OCI-LY7 (cell line): ENCODE data around the gene LUC7L. TPM values are rescaled to one million over a fixed set of nuclear protein-coding genes. Genes with fewer than 3 reads are reported as not detected.

ENCODE experiments used
- BruUV-seq: library from RNA; stranded (reverse); fragments of 400-500 nt; replicated peaks from 2 replicates; lab custom pipeline; 2021; lab: Mats Ljungman, UMichigan
- CTCF ChIA-PET: fragments of 300-600 bp; sonication (Branson Sonifier 250); formaldehyde crosslinking; loops from one replicate; lab custom pipeline; 2022; ENCODE audit warnings: antibody characterized with exemption; ENCODE audit not compliant: unreplicated experiment; lab: Charles Lee
- POLR2A ChIA-PET: fragments of 300-600 bp; sonication (Branson Sonifier 250); formaldehyde crosslinking; loops from one replicate; lab custom pipeline; 2022; ENCODE audit warnings: antibody characterized with exemption; lab: Charles Lee
- DNase-seq: peaks from one replicate; pipeline ENCODE4 v3.0.0-alpha.2; 2015; ENCODE audit warnings: low spot score
- H2AFZ ChIP-seq: fragments of 200-600 bp; sonication (generic), shearing (Covaris generic); 2 replicates; pipeline ENCODE4 v1.6.1; 2014; ENCODE audit warnings: mild to moderate bottlenecking, antibody characterized with exemption, low read length, moderate library complexity
- H3K27ac ChIP-seq: fragments of 200-600 bp; sonication (generic); 2 replicates; pipeline ENCODE4 v1.5.1; 2014; ENCODE audit warnings: mixed run types, low read depth, mild to moderate bottlenecking, moderate library complexity, low read length, inconsistent platforms; ENCODE audit not compliant: poor library complexity, severe bottlenecking
- H3K36me3 ChIP-seq: fragments of 200-600 bp; sonication (generic); 2 replicates; pipeline ENCODE4 v1.6.1; 2014; ENCODE audit warnings: mild to moderate bottlenecking, antibody characterized with exemption, low read length, moderate library complexity, mixed read lengths; ENCODE audit not compliant: insufficient read depth
- H3K4me1 ChIP-seq: fragments of 200-600 bp; sonication (generic); 2 replicates; pipeline ENCODE4 v1.5.1; 2014; ENCODE audit warnings: mild to moderate bottlenecking, low read length; ENCODE audit not compliant: insufficient read depth, poor library complexity, severe bottlenecking
- H3K4me2 ChIP-seq: fragments of 200-600 bp; sonication (generic); 2 replicates; pipeline ENCODE4 v1.6.1; 2014; ENCODE audit warnings: mild to moderate bottlenecking, low read length
- H3K4me3 ChIP-seq: fragments of 200-600 bp; sonication (generic); 2 replicates; pipeline ENCODE4 v1.5.1; 2014; ENCODE audit warnings: mild to moderate bottlenecking, low read depth, low read length; ENCODE audit not compliant: poor library complexity, severe bottlenecking
- H3K79me2 ChIP-seq: fragments of 200-600 bp; sonication (generic); 2 replicates; pipeline ENCODE4 v1.6.1; 2016; ENCODE audit warnings: low read depth, mild to moderate bottlenecking, low read length, moderate library complexity, mixed read lengths; ENCODE audit not compliant: insufficient read depth
- H3K9me2 ChIP-seq: fragments of 200-600 bp; sonication (generic); 2 replicates; pipeline ENCODE4 v1.6.1; 2016; ENCODE audit warnings: mild to moderate bottlenecking, low read length, mixed read lengths; ENCODE audit not compliant: insufficient read depth
- H3K9me3 ChIP-seq: fragments of 200-600 bp; sonication (generic); 2 replicates; pipeline ENCODE4 v1.6.1; 2014; ENCODE audit warnings: mild to moderate bottlenecking, mixed run types, low read length, mixed read lengths
- H4K20me1 ChIP-seq: fragments of 200-600 bp; sonication (generic); 2 replicates; pipeline ENCODE4 v1.6.1; 2014; ENCODE audit warnings: mild to moderate bottlenecking, antibody characterized with exemption, low read length, moderate library complexity, mixed read lengths; ENCODE audit not compliant: insufficient read depth
- EZH2phosphoT487 ChIP-seq: fragments of 200-600 bp; sonication (generic); IDR thresholded peaks from 2 replicates; pipeline ENCODE4 v1.6.1; 2018; ENCODE audit warnings: low read depth, borderline replicate concordance, mild to moderate bottlenecking, mixed run types, antibody characterized with exemption, low read length, moderate library complexity, mixed read lengths
- intact Hi-C: fragments of 100-400 bp; cut with micrococcal nuclease; formaldehyde crosslinking; loops from one replicate; pipeline ENCODE4 v1.10.0; 2022; ENCODE audit not compliant: unreplicated experiment
- total RNA-seq, 2 experiments: library from RNA; depleted of rRNA in 1 of 2; stranded (reverse); fragments of >200 nt in 1 of 2; shearing (Covaris generic) in 1 of 2; gene quantifications; 2 replicates each; pipeline ENCODE4 v1.2.3, GENCODE V29; 2014 to 2022
- TF ChIP-seq, protein P1 (sequence below): fragments of 200-600 bp; sonication (generic); conservative IDR thresholded peaks from 2 replicates; pipeline ENCODE4 v1.5.1; 2014; ENCODE audit warnings: mild to moderate bottlenecking, antibody characterized with exemption, low read length, moderate library complexity, mixed read lengths

The LUC7L gene
- total RNA-seq, 2 experiments from 2014 or later: 81.4 to 90.5 TPM

DNA sequence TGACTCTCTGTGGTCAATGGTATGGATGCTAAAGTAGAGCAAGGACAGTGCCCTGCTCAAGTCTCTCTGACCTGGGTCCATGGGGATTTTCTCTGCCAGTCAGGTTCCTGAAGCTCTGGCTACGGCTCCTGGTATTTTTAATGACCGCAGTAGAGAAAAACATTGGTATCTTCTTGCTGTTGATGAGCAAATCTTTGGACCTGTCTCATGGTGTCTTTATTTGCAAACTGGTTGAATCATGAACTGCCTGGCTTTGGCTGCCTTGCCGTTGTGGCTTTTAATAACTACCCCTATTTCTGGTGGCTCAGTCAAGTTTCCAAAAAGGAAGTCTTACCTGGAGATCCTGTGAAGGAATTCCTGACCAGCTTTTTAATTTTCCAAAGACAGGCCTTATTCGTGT lies 14.1 kb upstream of the LUC7L start:
- Histone ChIP-seq H3K4me1 (peaks cover 21% of the 10 kb centered on the region), H2AFZ (no peak overlapping the region), H3K79me2 (no peaks in the 10 kb centered on the region), H3K4me2 (no peak overlapping the region), H3K36me3 (no peaks in the 10 kb centered on the region), H4K20me1 (no peaks in the 10 kb centered on the region), H3K27ac (no peak overlapping the region), H3K4me3 (no peak overlapping the region), H3K9me3 (no peaks in the 10 kb centered on the region), H3K9me2 (no peaks in the 10 kb centered on the region)
- TF ChIP-seq, protein P1, sequence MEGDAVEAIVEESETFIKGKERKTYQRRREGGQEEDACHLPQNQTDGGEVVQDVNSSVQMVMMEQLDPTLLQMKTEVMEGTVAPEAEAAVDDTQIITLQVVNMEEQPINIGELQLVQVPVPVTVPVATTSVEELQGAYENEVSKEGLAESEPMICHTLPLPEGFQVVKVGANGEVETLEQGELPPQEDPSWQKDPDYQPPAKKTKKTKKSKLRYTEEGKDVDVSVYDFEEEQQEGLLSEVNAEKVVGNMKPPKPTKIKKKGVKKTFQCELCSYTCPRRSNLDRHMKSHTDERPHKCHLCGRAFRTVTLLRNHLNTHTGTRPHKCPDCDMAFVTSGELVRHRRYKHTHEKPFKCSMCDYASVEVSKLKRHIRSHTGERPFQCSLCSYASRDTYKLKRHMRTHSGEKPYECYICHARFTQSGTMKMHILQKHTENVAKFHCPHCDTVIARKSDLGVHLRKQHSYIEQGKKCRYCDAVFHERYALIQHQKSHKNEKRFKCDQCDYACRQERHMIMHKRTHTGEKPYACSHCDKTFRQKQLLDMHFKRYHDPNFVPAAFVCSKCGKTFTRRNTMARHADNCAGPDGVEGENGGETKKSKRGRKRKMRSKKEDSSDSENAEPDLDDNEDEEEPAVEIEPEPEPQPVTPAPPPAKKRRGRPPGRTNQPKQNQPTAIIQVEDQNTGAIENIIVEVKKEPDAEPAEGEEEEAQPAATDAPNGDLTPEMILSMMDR: no peak
- TF ChIP-seq EZH2phosphoT487: no peak
- BruUV-seq: no TSS peak
- no peak for DNase-seq
- intact Hi-C loops: no loop called here
- CTCF ChIA-PET: no interaction called here
- POLR2A ChIA-PET: no interaction called here

DNA sequence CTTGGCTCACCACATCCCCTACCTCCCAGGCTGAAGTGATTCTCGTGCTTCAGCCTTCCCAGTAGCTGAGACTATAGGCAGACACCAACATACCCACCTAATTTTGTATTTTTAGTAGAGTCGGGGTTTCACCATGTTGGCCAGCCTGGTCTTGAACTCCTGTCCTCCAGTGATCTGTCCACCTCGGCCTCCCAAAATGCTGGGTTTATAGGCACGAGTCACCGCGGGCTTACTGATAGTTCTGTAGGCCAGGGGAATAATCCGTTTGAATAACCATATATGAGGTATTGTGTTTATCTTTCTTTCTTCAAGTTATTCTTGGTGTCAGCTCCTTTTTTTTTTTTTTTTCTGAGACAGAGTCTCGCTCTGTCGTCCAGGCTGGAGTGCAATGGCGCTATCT lies 13.0 kb upstream of the LUC7L start:
- Histone ChIP-seq H3K9me3 (no peaks in the 10 kb centered on the region), H3K27ac (no peak overlapping the region), H3K4me2 (no peak overlapping the region), H3K79me2 (no peaks in the 10 kb centered on the region), H4K20me1 (no peaks in the 10 kb centered on the region), H3K4me1 (peaks cover 21% of the 10 kb centered on the region), H3K9me2 (no peaks in the 10 kb centered on the region), H3K36me3 (no peaks in the 10 kb centered on the region), H3K4me3 (no peak overlapping the region), H2AFZ (no peak overlapping the region)
- ChIA-PET CTCF (no interaction called here), POLR2A (no interaction called here)
- TF ChIP-seq, protein P1: no peak
- no peak for TF ChIP-seq EZH2phosphoT487
- no TSS peak for BruUV-seq
- DNase-seq: no peak
- intact Hi-C loops: no loop called here

DNA sequence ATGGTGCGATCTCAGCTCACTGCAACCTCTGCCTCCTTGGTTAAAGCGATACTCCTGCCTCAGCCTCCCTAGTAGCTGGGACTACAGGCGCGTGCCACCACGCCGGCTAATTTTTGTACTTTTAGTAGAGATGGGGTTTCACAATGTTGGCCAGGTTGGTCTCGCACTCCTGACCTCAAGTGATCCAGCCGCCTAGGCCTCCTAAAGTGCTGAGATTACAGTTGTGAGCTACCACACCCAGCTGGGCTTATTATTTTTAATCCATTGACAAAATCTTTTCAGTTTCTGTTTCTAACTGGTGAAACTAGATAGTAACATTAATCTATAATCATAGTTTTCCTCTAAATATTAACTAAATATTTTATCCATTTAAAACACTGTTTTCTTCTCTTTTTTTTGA lies 11.3 kb upstream of the LUC7L start:
- no peak for DNase-seq

More for the DNA sequence above, 11.3 kb upstream of the LUC7L start:
- intact Hi-C loops: no loop called here
- Histone ChIP-seq H3K79me2 (peaks cover 4% of the 10 kb centered on the region; the same call in 1 of the 2 replicates), H3K9me2 (no peaks in the 10 kb centered on the region), H4K20me1 (no peaks in the 10 kb centered on the region), H3K9me3 (no peaks in the 10 kb centered on the region), H3K36me3 (no peaks in the 10 kb centered on the region), H3K4me2 (no peak overlapping the region), H3K4me1 (peaks cover 24% of the 10 kb centered on the region), H2AFZ (no peak overlapping the region), H3K4me3 (no peak overlapping the region), H3K27ac (no peak overlapping the region)
- POLR2A ChIA-PET: interaction anchor here (1.3 to 1.4 kb wide), 2 partner anchors 12 to 13 kb away, joined by 3 to 5 read pairs; no protein-coding TSS in a partner anchor
- TF ChIP-seq EZH2phosphoT487: no peak
- TF ChIP-seq, protein P1: no peak
- BruUV-seq: no TSS peak
- CTCF ChIA-PET: no interaction called here
